Measurements from ENCODE around the gene ABHD16A.

ABHD16A gene

DNA sequence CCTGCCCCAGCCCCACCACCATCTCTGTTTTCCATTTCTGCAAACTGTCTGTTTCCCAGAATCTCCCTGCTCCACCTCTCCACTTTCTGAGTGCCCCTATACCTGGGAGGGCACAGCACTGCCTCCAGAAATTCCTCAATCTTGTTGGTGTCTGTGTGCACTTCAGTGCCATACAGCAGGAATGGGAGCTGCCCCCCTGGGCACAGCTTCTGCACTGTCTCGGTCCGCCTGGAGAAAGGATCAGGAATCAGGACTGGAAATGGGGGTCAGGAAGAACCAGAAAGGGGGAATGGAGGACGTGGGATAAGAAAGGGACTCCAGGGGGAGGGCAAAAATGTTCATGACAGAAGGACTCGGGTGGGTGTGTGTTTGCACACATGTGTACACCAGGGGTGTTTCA, 30.6 kb upstream of the ABHD16A start:
- Histone ChIP-seq H3K23ac (ENCODE audit: low read length) (no peak overlapping the region), H2BK120ac (ENCODE audit: low read depth, low read length) (no peak overlapping the region), H3K18ac (ENCODE audit: low read length) (no peak overlapping the region), H2BK15ac (replicated peaks; ENCODE audit: low read depth) (no peak overlapping the region), H3K4me2 (ENCODE audit: low read length) (no peak overlapping the region), H3K79me2 (ENCODE audit: control insufficient read depth, insufficient read depth, low read length) (peaks cover 29% of the 10 kb centered on the region), H3K56ac (ENCODE audit: low read length) (peak overlapping the region; percentile 99), H3K9ac (ENCODE audit: low read length) (peak overlapping the region; percentile 100), H3K27ac (ENCODE audit: low read depth, low read length) (no peak overlapping the region), H4K5ac (ENCODE audit: low read length) (no peak overlapping the region), H2BK5ac (ENCODE audit: low read length) (no peak overlapping the region), H3K36me3 (ENCODE audit: control insufficient read depth, insufficient read depth, low read length) (peaks cover 16% of the 10 kb centered on the region), H3K79me1 (ENCODE audit: low read length) (peaks cover 13% of the 10 kb centered on the region), H2AK5ac (ENCODE audit: low read length) (peak overlapping the region; percentile 80), H3K27me3 (ENCODE audit: insufficient read depth, low read length, poor library complexity) (no peaks in the 10 kb centered on the region), H3K4me1 (ENCODE audit: control insufficient read depth, low read depth, low read length) (peaks cover 20% of the 10 kb centered on the region), H3K4ac (ENCODE audit: low read depth, low read length) (no peak overlapping the region), H3K4me3 (ENCODE audit: low read length) (no peak overlapping the region), H4K8ac (ENCODE audit: low read depth, low read length) (no peak overlapping the region)
- no peak for DNase-seq
- WGBS (ENCODE audit: extremely low coverage, insufficient coverage, low lambda C conversion rate): no CpG with 5 or more reads among the region's 4 CpGs

DNA sequence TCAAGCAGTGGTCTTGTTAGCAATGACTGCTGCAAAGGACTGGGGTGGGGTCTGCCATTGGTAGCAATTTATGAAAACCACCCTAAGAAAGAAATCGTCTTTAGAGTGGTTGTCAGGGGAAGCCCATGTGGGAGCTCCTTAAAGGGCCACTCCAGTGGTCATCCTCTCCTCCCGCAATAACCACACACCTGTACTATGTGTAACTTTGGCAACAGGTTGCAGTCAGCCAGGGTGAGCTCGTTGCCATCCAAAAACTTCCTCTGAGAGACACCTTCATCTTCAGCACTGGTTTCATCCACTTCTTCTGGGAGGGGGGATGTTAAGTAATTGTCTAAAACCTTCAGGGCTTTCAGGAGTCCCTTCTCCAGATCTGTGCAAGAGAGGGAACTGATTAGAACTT, 28.9 kb upstream of the ABHD16A start:
- H4K5ac ChIP-seq (ENCODE audit: low read length): no peak overlapping the region
- no peaks in the 10 kb centered on the region for H3K27me3 ChIP-seq (ENCODE audit: insufficient read depth, low read length, poor library complexity)
- peaks cover 12% of the 10 kb centered on the region for H3K4me1 ChIP-seq (ENCODE audit: control insufficient read depth, low read depth, low read length)
- H2BK5ac ChIP-seq (ENCODE audit: low read length): no peak overlapping the region
- H3K9ac ChIP-seq (ENCODE audit: low read length): no peak overlapping the region
- DNase-seq: no peak
- no peak overlapping the region for H3K4me2 ChIP-seq (ENCODE audit: low read length)
- no peak overlapping the region for H4K8ac ChIP-seq (ENCODE audit: low read depth, low read length)
- H3K79me1 ChIP-seq (ENCODE audit: low read length): peaks cover 21% of the 10 kb centered on the region
- no peak overlapping the region for H3K23ac ChIP-seq (ENCODE audit: low read length)
- H3K4me3 ChIP-seq (ENCODE audit: low read length): no peak overlapping the region
- no peak overlapping the region for H2AK5ac ChIP-seq (ENCODE audit: low read length)
- H3K56ac ChIP-seq (ENCODE audit: low read length): no peak overlapping the region
- peaks cover 32% of the 10 kb centered on the region for H3K79me2 ChIP-seq (ENCODE audit: control insufficient read depth, insufficient read depth, low read length)
- no peak overlapping the region for H2BK15ac ChIP-seq (replicated peaks; ENCODE audit: low read depth)
- WGBS (ENCODE audit: extremely low coverage, insufficient coverage, low lambda C conversion rate): no CpG with 5 or more reads among the region's 3 CpGs
- H3K4ac ChIP-seq (ENCODE audit: low read depth, low read length): no peak overlapping the region
- H2BK120ac ChIP-seq (ENCODE audit: low read depth, low read length): no peak overlapping the region
- no peak overlapping the region for H3K27ac ChIP-seq (ENCODE audit: low read depth, low read length)
- no peak overlapping the region for H3K18ac ChIP-seq (ENCODE audit: low read length)
- H3K36me3 ChIP-seq (ENCODE audit: control insufficient read depth, insufficient read depth, low read length): peaks cover 18% of the 10 kb centered on the region

- H3K27me3 ChIP-seq (ENCODE audit: insufficient read depth, low read length, poor library complexity): no peaks in the 10 kb centered on the region
- H3K4me1 ChIP-seq (ENCODE audit: control insufficient read depth, low read depth, low read length): peaks cover 9% of the 10 kb centered on the region
- H3K9ac ChIP-seq (ENCODE audit: low read length): peak overlapping the region; percentile 68
- peaks cover 21% of the 10 kb centered on the region for H3K79me1 ChIP-seq (ENCODE audit: low read length)
- H3K23ac ChIP-seq (ENCODE audit: low read length): no peak overlapping the region
- H2BK120ac ChIP-seq (ENCODE audit: low read depth, low read length): no peak overlapping the region
- no peak overlapping the region for H3K4me3 ChIP-seq (ENCODE audit: low read length)
- no peak overlapping the region for H3K18ac ChIP-seq (ENCODE audit: low read length)
- no peak overlapping the region for H3K4ac ChIP-seq (ENCODE audit: low read depth, low read length)
- H3K36me3 ChIP-seq (ENCODE audit: control insufficient read depth, insufficient read depth, low read length): peaks cover 20% of the 10 kb centered on the region
- no peak overlapping the region for H2BK5ac ChIP-seq (ENCODE audit: low read length)
- no peak overlapping the region for H2BK15ac ChIP-seq (replicated peaks; ENCODE audit: low read depth)
- peaks cover 26% of the 10 kb centered on the region for H3K79me2 ChIP-seq (ENCODE audit: control insufficient read depth, insufficient read depth, low read length)
- WGBS (ENCODE audit: extremely low coverage, insufficient coverage, low lambda C conversion rate): no CpG with 5 or more reads among the region's 11 CpGs
- no peak overlapping the region for H4K5ac ChIP-seq (ENCODE audit: low read length)
- no peak overlapping the region for H3K27ac ChIP-seq (ENCODE audit: low read depth, low read length)
- no peak overlapping the region for H3K4me2 ChIP-seq (ENCODE audit: low read length)
- H2AK5ac ChIP-seq (ENCODE audit: low read length): no peak overlapping the region
- no peak overlapping the region for H4K8ac ChIP-seq (ENCODE audit: low read depth, low read length)
- H3K56ac ChIP-seq (ENCODE audit: low read length): peak overlapping the region; percentile 80
- DNase-seq: no peak
These were observed 27.5 kb upstream of the ABHD16A start for GRCh38 chr6:31730631-31731086.

DNA sequence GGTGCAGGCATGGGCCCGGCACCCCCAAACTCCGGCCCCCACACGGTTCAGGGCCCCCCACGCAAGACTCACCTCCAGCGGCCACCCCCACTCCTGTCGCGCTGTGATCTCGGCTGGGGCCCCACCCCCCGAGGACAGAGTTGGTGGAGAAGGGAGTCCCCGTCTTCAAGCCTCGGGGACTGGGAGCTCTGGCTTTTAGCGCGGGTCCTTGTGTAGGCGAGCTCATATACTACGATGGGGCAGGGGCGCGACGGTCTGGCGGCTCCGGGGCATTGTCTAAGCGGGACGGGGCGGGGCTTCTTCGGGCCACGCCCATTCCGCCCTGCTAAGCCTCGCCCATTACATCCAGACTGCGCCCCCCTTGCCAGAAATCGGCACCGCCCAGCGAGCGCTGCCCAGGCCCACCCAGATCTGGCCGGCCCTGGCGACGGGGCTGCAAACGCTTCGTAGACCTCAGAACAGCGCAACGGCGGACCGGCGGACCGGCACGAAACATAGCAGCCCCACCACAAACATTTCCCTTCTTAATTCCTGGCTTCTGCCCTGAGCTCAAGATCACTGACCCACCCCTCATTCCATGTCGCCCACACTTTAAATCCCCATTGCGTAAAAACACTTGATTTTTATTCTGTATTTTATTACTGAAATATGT, 27.0 kb upstream of the ABHD16A start:
- Histone ChIP-seq H3K36me3 (ENCODE audit: control insufficient read depth, insufficient read depth, low read length) (peaks cover 20% of the 10 kb centered on the region), H3K79me1 (ENCODE audit: low read length) (peaks cover 21% of the 10 kb centered on the region), H3K4ac (ENCODE audit: low read depth, low read length) (peak overlapping the region; percentile 70), H2BK15ac (replicated peaks; ENCODE audit: low read depth) (no peak overlapping the region), H2AK5ac (ENCODE audit: low read length) (no peak overlapping the region), H3K27me3 (ENCODE audit: insufficient read depth, low read length, poor library complexity) (no peaks in the 10 kb centered on the region), H3K9ac (ENCODE audit: low read length) (peak overlapping the region; percentile 96), H3K18ac (ENCODE audit: low read length) (peak overlapping the region; percentile 69), H4K5ac (ENCODE audit: low read length) (no peak overlapping the region), H2BK5ac (ENCODE audit: low read length) (peak overlapping the region; percentile 86), H3K4me2 (ENCODE audit: low read length) (peak overlapping the region; percentile 37), H3K27ac (ENCODE audit: low read depth, low read length) (peak overlapping the region; percentile 86), H3K79me2 (ENCODE audit: control insufficient read depth, insufficient read depth, low read length) (peaks cover 20% of the 10 kb centered on the region), H3K56ac (ENCODE audit: low read length) (peak overlapping the region; percentile 97), H4K8ac (ENCODE audit: low read depth, low read length) (no peak overlapping the region), H3K23ac (ENCODE audit: low read length) (peak overlapping the region; percentile 30), H2BK120ac (ENCODE audit: low read depth, low read length) (peak overlapping the region; percentile 3), H3K4me3 (ENCODE audit: low read length) (peak overlapping the region; percentile 90), H3K4me1 (ENCODE audit: control insufficient read depth, low read depth, low read length) (peaks cover 9% of the 10 kb centered on the region)
- DNase-seq: peak; percentile 94
- no CpG with 5 or more reads among the region's 46 CpGs for WGBS (ENCODE audit: extremely low coverage, insufficient coverage, low lambda C conversion rate)

GRCh38 chr6:31729515-31729978, 26.4 kb upstream of the ABHD16A start:
- Histone ChIP-seq H3K4me1 (ENCODE audit: control insufficient read depth, low read depth, low read length) (peaks cover 9% of the 10 kb centered on the region), H2BK5ac (ENCODE audit: low read length) (peak overlapping the region; percentile 86), H3K9ac (ENCODE audit: low read length) (peak overlapping the region; percentile 96), H2AK5ac (ENCODE audit: low read length) (no peak overlapping the region), H3K18ac (ENCODE audit: low read length) (peak overlapping the region; percentile 69), H3K23ac (ENCODE audit: low read length) (peak overlapping the region; percentile 30), H3K4me2 (ENCODE audit: low read length) (peak overlapping the region; percentile 74), H3K27me3 (ENCODE audit: insufficient read depth, low read length, poor library complexity) (no peaks in the 10 kb centered on the region), H4K5ac (ENCODE audit: low read length) (no peak overlapping the region), H3K4me3 (ENCODE audit: low read length) (peak overlapping the region; percentile 90), H3K56ac (ENCODE audit: low read length) (peak overlapping the region; percentile 97), H2BK15ac (replicated peaks; ENCODE audit: low read depth) (no peak overlapping the region), H3K79me1 (ENCODE audit: low read length) (peaks cover 21% of the 10 kb centered on the region), H3K27ac (ENCODE audit: low read depth, low read length) (peak overlapping the region; percentile 86), H3K4ac (ENCODE audit: low read depth, low read length) (peak overlapping the region; percentile 70), H3K79me2 (ENCODE audit: control insufficient read depth, insufficient read depth, low read length) (peaks cover 15% of the 10 kb centered on the region), H4K8ac (ENCODE audit: low read depth, low read length) (no peak overlapping the region), H2BK120ac (ENCODE audit: low read depth, low read length) (peak overlapping the region; percentile 3), H3K36me3 (ENCODE audit: control insufficient read depth, insufficient read depth, low read length) (peaks cover 20% of the 10 kb centered on the region)
- WGBS (ENCODE audit: extremely low coverage, insufficient coverage, low lambda C conversion rate): no CpG with 5 or more reads among the region's 29 CpGs
- DNase-seq: peak; percentile 97
